HG03103 (cell line): ENCODE measurements around the gene ABL1.
"Not testable (repeated sequence)": the region's sequence is repeated elsewhere in the genome, so short reads cannot be mapped to it uniquely, and the experiment has no call there.

Experiments
- ATAC-seq: cut with Tn5 transposase; IDR thresholded peaks from one replicate; pipeline ENCODE4 v1.9.1; 2021; ENCODE audit warnings: low read depth; ENCODE audit not compliant: unreplicated experiment

ABL1 gene

DNA sequence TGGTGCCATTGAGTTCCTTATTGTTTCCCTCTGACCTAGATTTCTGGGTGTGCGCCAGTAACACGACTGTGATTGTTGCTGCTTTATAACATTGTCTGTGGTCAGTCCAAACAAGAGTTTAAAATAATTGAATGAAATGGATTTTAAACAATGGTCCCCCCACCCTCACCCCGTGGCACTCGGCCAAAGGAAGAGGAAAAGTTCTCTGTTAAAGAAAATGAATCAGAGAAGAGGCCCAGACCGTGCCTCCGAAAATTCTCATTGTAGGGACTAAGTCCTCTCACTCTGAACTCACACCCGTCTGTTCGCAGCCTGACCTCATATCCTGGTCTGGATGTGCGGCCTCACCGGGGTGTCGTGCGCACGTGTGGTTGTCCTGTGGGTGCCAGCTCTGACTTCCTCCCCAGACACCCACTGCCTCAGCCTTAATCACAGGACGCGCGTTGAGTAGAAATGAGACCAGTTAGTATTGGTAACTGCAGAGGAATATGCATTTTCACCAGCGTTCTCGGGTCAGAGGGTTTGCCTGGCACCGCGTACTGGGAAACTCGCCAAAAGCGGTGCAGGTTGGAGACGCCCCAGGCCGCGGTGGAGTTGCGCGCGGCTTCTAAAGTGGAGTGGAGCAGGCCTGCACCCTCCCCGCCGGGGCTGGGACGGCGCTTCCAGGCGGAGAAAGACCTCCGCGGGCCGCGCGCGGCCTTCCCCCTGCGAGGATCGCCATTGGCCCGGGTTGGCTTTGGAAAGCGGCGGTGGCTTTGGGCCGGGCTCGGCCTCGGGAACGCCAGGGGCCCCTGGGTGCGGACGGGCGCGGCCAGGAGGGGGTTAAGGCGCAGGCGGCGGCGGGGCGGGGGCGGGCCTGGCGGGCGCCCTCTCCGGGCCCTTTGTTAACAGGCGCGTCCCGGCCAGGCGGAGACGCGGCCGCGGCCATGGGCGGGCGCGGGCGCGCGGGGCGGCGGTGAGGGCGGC is at the start of gene ABL1:
TSS of gene ABL1 (plus strand) at position 884 of the 966 bp plus-strand sequence. CDS start 193 bp downstream, outside the sequence.
- ATAC-seq = peak; percentile 54

DNA sequence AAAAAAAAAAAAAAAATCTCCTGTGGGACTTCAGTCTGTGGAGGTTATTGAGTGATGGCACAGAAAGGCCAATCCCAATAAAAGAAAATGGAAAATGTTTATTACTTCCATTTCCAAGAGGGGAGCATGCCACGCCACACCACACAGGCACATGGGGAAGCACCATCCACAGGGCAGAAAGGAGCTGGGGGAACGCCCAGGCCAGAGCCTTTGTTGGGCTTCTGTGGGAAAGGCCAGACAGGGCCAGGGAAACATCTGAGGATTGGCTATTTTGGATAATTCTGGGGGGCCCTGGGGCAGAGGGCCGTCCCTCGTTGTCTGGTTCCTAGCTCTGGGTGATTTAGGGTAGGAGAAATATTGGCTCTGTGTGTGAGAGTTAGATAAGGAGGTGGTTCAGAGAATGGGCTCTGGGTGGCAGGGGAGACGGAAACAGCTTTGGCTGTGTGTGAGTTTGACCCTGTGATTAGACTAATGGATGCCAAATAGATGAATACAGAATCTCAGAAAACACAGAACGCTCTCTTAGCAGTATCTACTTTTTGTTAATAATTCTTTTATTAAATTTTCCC is 49.0 kb upstream of the ABL1 start:
- ATAC-seq = no peak

- no peak for ATAC-seq
These were observed 48.5 kb upstream of the ABL1 start for GRCh38 chr9:130786526-130786925.

GRCh38 chr9:130789747-130790672 is 45.0 kb upstream of the ABL1 start:
- no peak for ATAC-seq

DNA sequence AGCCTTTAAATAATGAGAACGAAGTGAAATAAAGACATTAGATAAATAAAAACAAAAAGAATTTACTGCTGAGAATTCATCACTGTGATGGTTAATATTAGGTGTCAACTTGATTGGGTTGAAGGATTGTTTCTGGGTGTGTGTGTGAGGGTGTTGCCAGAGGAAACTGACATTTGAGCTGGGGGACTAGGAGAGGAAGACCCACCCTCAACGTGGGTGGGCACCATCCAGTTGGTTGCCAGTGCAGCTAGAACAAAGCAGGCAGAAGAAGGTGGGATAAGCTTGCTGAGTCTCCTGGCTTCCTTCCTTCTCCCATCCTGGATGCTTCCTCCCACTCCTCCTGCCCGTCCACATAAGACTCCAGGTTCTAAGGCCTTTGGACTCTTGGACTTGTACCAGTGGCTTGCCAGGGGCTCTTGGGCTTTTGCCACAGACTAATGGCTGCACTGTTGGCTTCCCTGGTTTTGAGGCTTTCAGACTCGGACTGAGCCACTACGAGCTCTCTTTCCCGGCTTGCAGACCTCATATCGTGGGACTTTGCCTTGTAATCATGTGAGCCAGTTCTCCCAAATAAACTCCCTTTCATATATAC is 43.7 kb upstream of the ABL1 start:
- ATAC-seq = no peak

DNA sequence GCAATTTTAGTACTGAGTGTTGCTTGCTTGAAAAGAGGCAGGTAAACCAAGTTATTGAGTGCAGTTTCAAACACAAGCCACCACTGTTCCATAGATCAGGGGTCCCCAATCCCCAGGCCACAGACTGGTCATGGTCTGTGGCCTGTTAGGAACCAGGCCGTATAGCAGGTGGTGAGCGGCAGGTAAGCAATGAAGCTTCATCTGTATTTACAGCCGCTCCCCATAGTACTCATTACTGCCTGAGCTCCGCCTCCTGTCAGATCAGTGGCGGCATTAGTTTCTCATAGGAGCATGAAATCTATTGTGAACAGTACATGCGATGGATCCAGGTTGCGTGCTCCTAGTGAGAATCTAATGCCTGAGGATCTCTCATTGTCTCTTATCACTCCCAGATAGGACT is 41.5 kb upstream of the ABL1 start:
- ATAC-seq = no peak

DNA sequence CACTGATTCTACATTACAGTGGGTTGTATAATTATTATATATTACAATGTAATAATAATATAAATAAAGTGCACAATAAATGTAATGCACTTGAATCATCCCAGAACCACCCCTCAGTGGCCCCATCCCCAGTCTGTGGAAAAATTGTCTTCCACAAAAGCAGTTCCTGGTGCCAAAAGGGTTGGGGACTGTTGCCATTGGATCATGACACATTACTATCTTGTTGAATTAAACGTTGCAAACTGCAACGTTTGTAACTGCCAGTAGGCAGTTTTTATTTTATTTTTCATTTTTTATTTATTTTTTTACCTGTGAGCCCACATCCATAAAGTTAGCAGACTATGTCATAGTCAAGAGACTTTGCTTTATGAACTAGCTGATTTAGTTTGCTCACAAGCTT is 41.0 kb upstream of the ABL1 start:
- ATAC-seq = not testable (repeated sequence)

DNA sequence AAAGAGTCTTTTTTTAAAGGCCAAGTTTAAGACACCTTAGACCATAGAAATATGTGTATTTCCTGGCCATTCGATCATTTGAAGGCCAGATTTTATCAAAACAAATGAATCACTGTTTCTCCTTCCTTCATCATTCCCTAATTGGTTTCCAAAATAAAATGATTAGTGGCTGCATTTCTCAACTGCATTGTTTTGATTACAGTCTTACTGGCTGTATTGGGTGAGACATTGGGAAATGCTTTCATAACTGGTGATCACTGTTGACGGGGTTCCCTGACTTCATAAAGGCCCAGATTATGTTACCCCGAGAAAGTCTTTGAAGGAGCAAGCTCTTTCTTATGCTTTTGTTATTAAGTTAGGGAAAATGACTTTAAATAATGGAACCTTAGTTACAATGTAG is 40.6 kb upstream of the ABL1 start:
- not testable (repeated sequence) for ATAC-seq

DNA sequence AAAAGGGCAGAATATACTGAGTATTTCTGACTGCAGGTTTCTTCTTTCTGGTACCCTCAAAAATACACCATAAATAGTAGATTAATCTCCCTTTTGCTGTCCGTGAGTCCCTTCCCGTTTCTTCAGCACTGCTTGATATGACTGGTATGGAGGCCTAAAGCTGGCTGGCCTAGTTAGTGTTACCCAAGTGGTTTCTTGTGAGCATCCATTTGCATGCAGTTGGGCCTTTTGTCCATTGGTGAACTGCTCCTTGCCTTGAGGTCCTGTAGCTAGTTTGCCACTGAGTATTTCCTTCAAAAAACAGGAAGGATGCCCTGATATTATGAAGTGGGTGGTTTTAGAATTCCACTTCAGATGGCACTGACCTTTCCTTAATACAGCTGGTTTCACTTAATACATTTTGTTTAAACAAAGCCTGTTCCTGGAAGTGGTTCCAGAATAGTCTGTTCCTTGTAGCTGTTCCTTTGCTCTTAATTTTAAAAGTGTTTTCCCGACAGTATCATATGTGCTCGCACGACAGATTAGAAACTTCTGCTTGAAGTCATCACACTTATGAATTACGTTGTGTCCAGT is 40.0 kb upstream of the ABL1 start:
- no peak for ATAC-seq

GRCh38 chr9:130803116-130803515 is 31.9 kb upstream of the ABL1 start:
- not testable (repeated sequence) for ATAC-seq

GRCh38 chr9:130805510-130806326 is 29.3 kb upstream of the ABL1 start:
- ATAC-seq = no peak

GRCh38 chr9:130806327-130806716 is 28.7 kb upstream of the ABL1 start:
- no peak for ATAC-seq

- ATAC-seq = no peak
These were observed 24.4 kb upstream of the ABL1 start for GRCh38 chr9:130810609-130811136.

DNA sequence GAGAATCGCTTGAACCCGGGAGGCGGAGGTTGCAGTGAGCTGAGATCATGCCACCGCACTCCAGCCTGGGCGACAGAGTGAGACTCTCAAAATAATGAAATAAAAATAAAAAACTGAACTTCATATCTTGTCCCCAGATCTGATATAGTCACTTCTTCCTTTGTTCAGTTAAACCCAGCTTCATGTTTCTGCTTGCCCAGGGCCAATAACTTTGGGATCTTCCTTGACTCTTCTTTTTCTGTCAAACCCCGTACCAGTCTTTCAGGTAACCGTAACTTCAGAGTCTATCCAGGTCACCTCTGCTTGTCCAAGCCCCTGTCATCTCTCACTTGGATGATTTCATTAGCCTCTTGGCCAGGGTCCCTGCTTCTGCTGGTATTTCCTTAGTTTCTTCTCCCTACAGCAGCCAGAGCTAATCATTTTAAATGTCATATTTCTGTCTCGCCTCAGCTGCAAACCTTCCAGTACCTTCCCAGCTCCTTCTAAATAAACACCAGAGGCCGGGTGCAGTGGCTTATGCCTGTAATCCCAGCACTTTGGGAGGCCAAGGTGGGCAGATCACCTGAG is 19.7 kb upstream of the ABL1 start:
- ATAC-seq = no peak

GRCh38 chr9:130817914-130818313 is 17.1 kb upstream of the ABL1 start:
- ATAC-seq = no peak

GRCh38 chr9:130820135-130820738 is 14.8 kb upstream of the ABL1 start:
- ATAC-seq = no peak

- no peak for ATAC-seq
These were observed 11.6 kb upstream of the ABL1 start for GRCh38 chr9:130823435-130823834.

DNA sequence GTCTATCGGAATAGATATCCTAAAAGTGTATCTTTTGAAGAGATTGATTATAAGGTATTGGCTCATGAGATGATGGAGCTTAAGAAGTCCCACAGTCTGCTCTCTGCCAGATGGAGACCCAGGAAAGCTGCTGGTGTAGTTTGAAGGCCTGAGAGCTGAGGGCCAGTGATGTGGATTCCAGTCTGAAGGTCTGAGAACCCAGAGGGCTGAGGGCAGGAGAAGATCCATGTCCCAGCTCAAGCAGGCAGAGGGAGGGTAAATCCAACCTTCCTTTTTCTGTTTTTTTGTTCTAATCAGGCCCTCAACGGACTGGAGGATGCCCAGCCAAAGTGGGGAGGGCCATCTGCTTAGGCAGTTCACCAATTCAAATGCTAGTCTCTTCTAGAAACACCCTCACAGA is 11.0 kb upstream of the ABL1 start:
- no peak for ATAC-seq
